GM19238 (cell line): ENCODE measurements around the gene PXK.
"Not testable (repeated sequence)": the region's sequence is repeated elsewhere in the genome, so short reads cannot be mapped to it uniquely, and the experiment has no call there.

Source experiments
- DNase-seq: peaks from one replicate; pipeline ENCODE4 v3.0.0; 2011; ENCODE audit warnings: low spot score; ENCODE audit not compliant: insufficient read length

Gene PXK

DNA sequence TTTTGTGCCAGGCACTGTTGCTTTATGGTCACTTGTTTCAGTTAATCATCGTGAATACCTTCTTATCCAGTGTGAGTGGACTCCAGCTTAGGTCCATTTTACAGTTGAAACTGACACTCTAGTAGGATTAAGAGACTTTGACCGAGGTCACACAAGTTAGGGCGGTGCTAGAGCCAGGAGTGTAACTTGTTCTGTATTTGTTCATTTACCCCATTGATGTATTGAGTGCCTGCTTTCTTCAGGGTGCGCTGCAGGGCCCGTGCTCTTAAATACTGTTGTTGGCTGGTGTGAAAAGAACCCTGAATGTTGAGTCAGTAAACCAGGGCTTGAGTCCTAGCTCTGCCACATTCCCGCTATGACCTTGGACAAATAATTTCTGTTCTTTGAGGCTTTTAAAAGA lies 85.5 kb downstream of the PXK start:
- no peak for DNase-seq

- DNase-seq, result no peak
These were observed 87.3 kb downstream of the PXK start for GRCh38 chr3:58419780-58420507.

DNA sequence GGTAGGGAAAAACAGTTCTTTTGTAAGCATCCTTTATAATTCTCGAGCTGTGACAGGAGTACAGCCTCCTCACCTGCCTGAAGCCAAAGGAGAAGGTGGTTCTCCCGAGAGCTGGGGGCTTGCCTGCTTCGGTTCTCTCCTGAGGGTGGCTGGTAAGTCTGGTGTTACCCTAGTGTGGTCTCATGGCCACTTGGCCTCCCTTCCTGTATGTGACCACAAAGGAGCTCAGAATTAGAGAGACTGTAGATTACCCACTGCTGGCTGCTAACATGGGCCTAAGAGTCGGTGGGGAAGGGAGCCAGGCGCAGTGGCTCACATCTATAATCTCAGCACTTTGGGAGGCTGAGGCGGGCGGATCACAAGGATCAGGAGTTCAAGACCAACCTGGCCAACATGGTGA lies 88.3 kb downstream of the PXK start:
- no peak for DNase-seq

DNA sequence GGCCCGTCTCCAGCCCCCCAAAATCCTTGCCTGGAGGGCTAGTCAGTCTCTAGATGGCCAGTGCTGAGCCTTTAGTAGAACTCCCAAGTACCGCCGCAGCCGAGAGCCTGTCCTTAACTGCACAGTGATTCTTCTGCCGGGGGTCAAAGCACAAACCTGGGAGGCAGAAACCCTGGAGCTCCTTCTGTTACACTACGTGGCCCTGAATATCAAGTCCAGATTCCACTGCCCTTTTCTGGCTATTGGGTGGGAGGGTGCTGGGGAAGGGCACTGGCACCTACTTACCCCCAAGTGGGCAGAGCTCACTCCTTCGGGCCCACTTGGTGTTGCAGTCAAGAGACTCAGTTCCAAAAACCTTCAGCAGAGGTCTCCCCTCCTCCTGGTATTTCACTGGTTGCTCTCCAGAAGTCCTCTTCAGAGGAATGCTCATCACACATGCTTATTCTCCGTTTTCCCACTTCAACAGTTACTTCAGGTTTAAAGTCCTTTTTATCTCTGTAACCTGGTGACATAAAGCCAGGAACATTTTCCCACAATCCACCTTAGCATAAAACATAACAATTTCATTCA lies 90.1 kb downstream of the PXK start:
- DNase-seq, result no peak

- DNase-seq, result no peak
These were observed 91.9 kb downstream of the PXK start for GRCh38 chr3:58424613-58425012.

DNA sequence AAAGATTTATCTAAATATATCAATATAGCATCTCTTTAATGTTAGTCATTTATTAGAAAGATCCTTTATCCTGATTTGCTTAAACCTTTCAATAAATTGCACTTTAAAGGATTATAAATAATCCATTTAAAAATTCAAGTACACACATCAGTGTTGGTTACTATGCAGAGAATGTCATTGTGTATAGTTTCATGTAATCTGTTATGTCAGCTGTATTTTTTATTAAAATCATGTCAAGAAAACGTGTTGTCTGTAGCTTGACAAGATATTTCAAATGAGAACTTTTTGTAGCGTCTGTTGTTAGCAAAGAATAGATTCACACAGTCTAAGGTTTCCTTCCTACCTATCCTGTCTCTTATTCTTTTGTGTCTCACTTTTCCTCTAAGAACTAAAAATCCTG lies 93.1 kb downstream of the PXK start:
- no peak for DNase-seq

DNA sequence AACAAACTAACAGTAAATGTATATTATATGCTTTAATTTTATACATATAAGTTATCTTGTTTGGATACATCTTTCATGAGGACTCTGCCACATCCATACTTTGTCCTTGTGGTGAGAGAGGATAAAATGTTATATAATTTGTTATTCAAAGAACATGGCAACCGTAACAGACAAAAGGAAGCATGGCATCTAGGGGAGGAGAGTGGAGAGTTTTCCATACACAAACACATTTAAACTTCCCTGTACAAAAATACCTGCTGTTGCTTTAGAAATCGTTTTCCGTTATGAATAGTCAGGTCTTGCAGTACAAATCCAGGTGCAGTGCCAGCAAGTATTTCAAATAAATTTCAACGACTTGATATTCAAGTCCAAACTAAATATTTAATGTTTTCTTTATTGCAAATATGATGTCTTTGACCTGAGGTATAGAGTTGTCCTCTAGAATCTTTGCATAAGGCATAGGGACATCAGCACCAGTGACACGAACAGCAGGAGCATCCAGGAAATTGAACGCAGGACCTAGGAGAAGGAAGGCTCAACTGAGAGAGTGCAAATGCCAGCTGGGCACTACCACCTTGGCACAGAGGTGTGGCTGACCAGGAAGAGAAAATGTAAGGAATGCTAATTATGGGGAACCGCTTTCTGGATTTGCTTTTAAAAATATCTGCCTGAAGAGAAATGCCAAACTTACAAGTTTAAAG lies 95.1 kb downstream of the PXK start:
- DNase-seq, result no peak

DNA sequence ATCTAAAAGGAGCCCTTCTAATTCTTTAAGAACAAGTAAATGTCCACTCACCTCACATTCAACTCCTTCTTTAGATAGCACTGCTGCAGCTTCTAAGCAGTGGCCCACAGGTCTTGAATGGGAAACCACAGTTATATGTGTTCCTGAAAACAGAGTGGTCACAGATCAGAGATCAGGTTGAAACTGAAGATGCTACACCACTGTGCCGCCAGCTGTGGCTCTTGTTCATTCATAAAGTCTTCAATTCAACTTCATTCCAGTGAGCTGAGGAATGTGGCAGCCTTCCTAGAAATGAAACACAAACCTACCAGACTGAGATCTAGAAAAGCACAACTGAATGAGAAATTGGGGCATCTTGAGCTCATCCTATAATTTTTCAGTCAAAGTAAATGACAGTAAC lies 97.0 kb downstream of the PXK start:
- DNase-seq, result no peak

- no peak for DNase-seq
These were observed 100.2 kb downstream of the PXK start for GRCh38 chr3:58432905-58433304.

- DNase-seq, result peak; percentile 89
These were observed 100.9 kb downstream of the PXK start, which contains the start of gene PDHB for GRCh38 chr3:58433400-58434167. TSS of gene PDHB (minus strand) at chr3:58433832. CDS start at chr3:58433809, 23 bp downstream.

GRCh38 chr3:58434168-58434504 lies 101.4 kb downstream of the PXK start:
- DNase-seq, result no peak

GRCh38 chr3:58434511-58434910 lies 101.8 kb downstream of the PXK start:
- DNase-seq, result no peak

GRCh38 chr3:58434990-58435389 lies 102.3 kb downstream of the PXK start:
- no peak for DNase-seq

DNA sequence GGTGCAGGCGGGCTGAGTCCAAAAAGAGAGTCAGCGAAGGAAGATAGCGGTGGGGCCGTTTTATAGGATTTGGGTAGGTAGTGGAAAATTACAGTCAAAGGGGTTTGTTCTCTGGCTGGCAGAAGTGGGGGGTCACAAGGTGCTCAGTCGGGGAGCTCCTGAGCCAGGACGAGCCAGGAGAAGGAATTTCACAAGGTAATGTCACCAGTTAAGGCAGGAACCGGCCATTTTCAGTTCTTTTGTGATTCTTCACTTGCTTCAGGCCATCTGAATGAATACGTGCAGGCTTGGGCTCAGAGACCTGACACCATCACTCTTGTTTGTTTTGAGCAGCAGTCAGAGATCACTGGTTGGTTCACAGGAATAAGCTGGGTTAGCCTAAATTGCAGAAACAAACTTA lies 104.6 kb downstream of the PXK start:
- DNase-seq, result not testable (repeated sequence)

DNA sequence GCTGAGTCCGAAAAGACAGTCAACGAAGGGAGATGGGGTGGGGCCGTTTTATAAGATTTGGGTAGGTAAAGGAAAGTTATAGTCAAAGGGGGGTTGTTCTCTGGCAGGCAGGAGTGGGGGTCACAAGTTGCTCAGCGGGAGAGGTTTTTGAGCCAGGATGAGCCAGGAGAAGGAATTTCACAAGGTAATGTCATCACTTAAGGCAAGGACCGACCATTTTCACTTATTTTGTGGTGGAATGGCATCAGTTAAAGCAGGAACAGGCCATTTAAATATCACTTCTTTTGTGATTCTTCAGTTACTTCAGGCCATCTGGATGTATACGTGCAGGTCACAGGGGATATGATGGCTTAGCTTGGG lies 108.3 kb downstream of the PXK start:
- DNase-seq, result not testable (repeated sequence)

DNA sequence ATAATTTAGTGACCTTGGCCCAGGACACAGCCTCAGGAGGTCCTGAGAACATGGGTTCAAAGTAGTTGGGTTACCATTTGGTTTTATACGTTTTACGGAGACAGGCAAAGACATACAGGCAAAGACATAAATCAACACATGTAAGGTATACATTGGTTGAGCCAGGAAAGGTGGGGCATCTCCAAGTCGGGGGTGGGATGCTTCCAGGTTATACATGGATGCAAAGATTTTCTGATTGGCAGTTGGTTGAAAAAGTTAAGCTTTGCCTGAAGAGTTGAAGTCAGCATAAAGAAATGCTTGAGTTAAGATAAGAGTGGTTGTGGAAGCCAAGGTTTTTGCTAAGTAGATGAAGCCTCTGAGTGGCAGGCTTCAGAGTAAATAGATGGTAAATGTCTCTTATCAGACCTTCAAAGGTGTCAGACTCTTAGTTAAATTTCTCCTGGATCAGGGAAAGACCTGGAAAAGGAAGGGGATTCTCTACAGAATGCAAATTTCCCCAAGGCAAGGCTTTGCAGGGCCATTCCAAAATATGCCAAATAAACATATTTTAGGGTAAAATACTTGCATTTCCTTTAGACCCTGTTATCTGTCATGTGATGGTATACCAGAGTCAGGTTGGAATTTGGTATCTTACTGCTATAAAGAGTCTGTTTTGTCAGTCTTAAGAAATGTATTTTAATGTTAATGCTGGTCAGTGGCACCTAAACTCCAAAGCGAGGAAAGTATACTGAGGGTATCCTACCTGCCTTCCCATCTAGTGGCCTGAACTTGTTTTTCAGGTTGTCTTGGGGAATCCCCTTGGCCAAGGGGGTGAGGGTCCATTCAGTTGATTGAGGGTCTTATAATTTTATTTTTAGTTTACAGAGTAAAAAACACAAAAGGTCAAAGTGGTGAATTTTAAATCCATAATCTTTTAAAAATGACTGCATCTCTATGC lies 109.1 kb downstream of the PXK start:
- no peak for DNase-seq

- DNase-seq, result no peak
These were observed 119.5 kb downstream of the PXK start for GRCh38 chr3:58452176-58452575.

DNA sequence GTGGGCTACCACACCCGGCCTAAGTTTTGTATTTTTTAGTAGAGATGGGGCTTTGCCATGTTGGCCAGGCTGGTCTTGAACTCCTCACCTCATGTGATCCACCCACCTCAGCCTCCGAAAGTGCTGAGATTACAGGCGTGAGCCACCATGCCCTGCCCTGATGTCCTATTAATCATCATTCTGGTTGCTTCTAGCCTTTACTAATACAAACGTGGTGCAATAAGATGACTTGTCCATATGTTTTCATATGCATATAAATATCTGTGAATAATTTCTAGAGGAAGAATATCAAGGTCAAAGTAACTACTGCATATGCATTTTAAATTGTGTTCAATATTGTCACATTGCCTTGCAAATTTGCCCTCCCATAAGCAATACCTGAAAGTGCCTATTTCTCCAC lies 126.5 kb downstream of the PXK start:
- DNase-seq, result no peak

- DNase-seq, result no peak
These were observed 130.1 kb downstream of the PXK start for GRCh38 chr3:58462829-58463180.

GRCh38 chr3:58463181-58463941 lies 130.7 kb downstream of the PXK start:
- DNase-seq, result peak; percentile 57

DNA sequence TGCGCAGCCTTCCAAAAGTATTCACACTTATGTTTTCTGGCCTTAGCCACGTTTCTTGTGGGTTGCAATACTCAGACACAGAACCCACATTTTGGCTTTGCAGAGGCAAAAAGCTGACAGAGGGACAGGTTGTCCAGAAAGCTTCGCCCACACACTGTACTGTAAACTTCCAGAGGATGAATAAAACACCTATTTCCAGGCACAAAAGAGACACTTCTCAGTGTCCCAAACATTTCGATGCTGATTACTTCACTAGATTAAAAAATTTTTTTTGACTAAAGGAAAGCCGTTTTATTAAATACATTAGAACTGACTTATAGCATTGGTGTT lies 131.2 kb downstream of the PXK start:
- no peak for DNase-seq
